HepG2 (cell line): ENCODE results near the gene NPR3. TPM values are rescaled to one million over a fixed set of nuclear protein-coding genes. Genes with fewer than 3 reads are reported as not detected.

Source experiments
- ATAC-seq: fragments of 200-7000 bp; cut with Tn5 transposase; 3 replicates; pipeline ENCODE4 v1.9.1; 2020; ENCODE audit warnings: mild to moderate bottlenecking, moderate library complexity
- BruUV-seq: library from RNA; stranded (reverse); fragments of 400-500 nt; replicated peaks from 2 replicates; lab custom pipeline; 2021; lab: Mats Ljungman, UMichigan
- CTCF ChIA-PET: fragments of 300-600 bp; formaldehyde crosslinking; extraction: SDS; loops from one replicate; lab custom pipeline; 2021; ENCODE audit warnings: low total read pairs, inconsistent platforms, low intra/inter-chr PET ratio; lab: Yijun Ruan, JAX
- POLR2A ChIA-PET: fragments of 350-600 bp; sonication (Branson Sonifier 250); formaldehyde crosslinking; loops from one replicate; lab custom pipeline; 2020; ENCODE audit warnings: antibody characterized with exemption, inconsistent platforms; lab: Yijun Ruan, JAX
- DNase-seq: peaks from one replicate; pipeline ENCODE4 v3.0.0-alpha.2; 2015; ENCODE audit warnings: low spot score
- FAIRE-seq: peaks from 3 replicates; lab custom pipeline; 2011; peaks lifted over from hg19 to GRCh38; lab: Jason Lieb, UNC
- H2AFZ ChIP-seq: one replicate; pipeline ENCODE4 v1.6.1; 2011; ENCODE audit warnings: low read length, inconsistent platforms
- H3K27ac ChIP-seq: fragments of 300-600 bp; 3 replicates; pipeline ENCODE4 v1.8.0; 2011; ENCODE audit warnings: mixed run types, mild to moderate bottlenecking, mixed read lengths, low read length, inconsistent platforms; ENCODE audit not compliant: insufficient read depth; ENCODE audit errors: extremely low read length
- H3K27me3 ChIP-seq, 2 experiments: fragments of 200-600 bp in 1 of 2; 2 replicates in 1 of 2; 3 replicates in 1 of 2; pipeline versions ENCODE4 v1.6.0 to v1.8.0; 2011; ENCODE audit warnings: low read length in 2 of 2, mild to moderate bottlenecking in 2 of 2, moderate library complexity in 2 of 2, inconsistent platforms in 1 of 2; ENCODE audit not compliant: insufficient read depth in 2 of 2, control insufficient read depth in 1 of 2
- H3K36me3 ChIP-seq, 2 experiments: fragments of 200-600 bp in 1 of 2; replicated peaks in 1 of 2; 2 replicates in 1 of 2; 3 replicates in 1 of 2; pipeline versions ENCODE4 v1.5.1 to v1.8.0; 2011; ENCODE audit warnings: low read length in 2 of 2, inconsistent platforms in 1 of 2; ENCODE audit not compliant: insufficient read depth in 2 of 2, control insufficient read depth in 1 of 2
- H3K4me1 ChIP-seq: 2 replicates; pipeline ENCODE4 v1.5.1; 2012; ENCODE audit warnings: low read length, inconsistent platforms; ENCODE audit not compliant: insufficient read depth
- H3K4me2 ChIP-seq: 2 replicates; pipeline ENCODE4 v1.6.0; 2011; ENCODE audit warnings: low read depth, low read length, inconsistent platforms
- H3K4me3 ChIP-seq, 3 experiments: fragments of 200-600 bp in 1 of 3; sonication (generic), shearing (Covaris generic) in 1 of 3; replicated peaks in 1 of 3; 2 replicates each; pipeline ENCODE4 v1.5.1; 2011 to 2016; ENCODE audit warnings: low read length in 3 of 3, inconsistent platforms in 2 of 3, low read depth in 2 of 3, mild to moderate bottlenecking in 2 of 3, control low read depth in 1 of 3, mixed read lengths in 1 of 3; ENCODE audit not compliant: insufficient read depth in 1 of 3
- H3K79me2 ChIP-seq: one replicate; pipeline ENCODE4 v1.6.1; 2011; ENCODE audit warnings: low read length, inconsistent platforms; ENCODE audit not compliant: insufficient read depth
- H3K9ac ChIP-seq: 2 replicates; pipeline ENCODE4 v1.6.0; 2011; ENCODE audit warnings: mild to moderate bottlenecking, low read depth, low read length, inconsistent platforms; ENCODE audit not compliant: insufficient read depth
- H3K9me3 ChIP-seq: 2 replicates; pipeline ENCODE4 v1.5.1; 2012; ENCODE audit warnings: mild to moderate bottlenecking, low read length
- H4K20me1 ChIP-seq: 2 replicates; pipeline ENCODE4 v1.6.0; 2011; ENCODE audit warnings: inconsistent platforms, mild to moderate bottlenecking, low read length, moderate library complexity; ENCODE audit not compliant: insufficient read depth
- BHLHE40 ChIP-seq: IDR thresholded peaks from 2 replicates; pipeline ENCODE4 v1.6.1; 2011; ENCODE audit warnings: low read length, improper control_type of control experiment
- CENPT ChIP-seq: sonication (generic); formaldehyde crosslinking; IDR thresholded peaks from 2 replicates; pipeline ENCODE4 v1.8.0; 2022; ENCODE audit warnings: low read depth, mild to moderate bottlenecking, moderate library complexity, missing genetic modification reagents
- GATA4 ChIP-seq: sonication (generic); IDR thresholded peaks from 2 replicates; pipeline ENCODE4 v1.6.1; 2016; ENCODE audit warnings: antibody characterized with exemption, low read depth, borderline replicate concordance
- KIAA2018 ChIP-seq: sonication (generic); formaldehyde crosslinking; IDR thresholded peaks from 2 replicates; pipeline ENCODE4 v1.5.0; 2020; ENCODE audit warnings: mild to moderate bottlenecking, missing genetic modification reagents, borderline replicate concordance
- REL ChIP-seq: sonication (generic); formaldehyde crosslinking; conservative IDR thresholded peaks from 2 replicates; pipeline ENCODE4 v1.8.0; 2022; ENCODE audit warnings: mild to moderate bottlenecking, missing genetic modification reagents, moderate library complexity
- SMC3 ChIP-seq: IDR thresholded peaks from 2 replicates; pipeline ENCODE4 v1.6.1; 2011; ENCODE audit warnings: low read length, improper control_type of control experiment
- SNRNP70 ChIP-seq: fragments of 200-400 bp; formaldehyde crosslinking; IDR thresholded peaks from 2 replicates; pipeline ENCODE4 v1.6.1; 2017; ENCODE audit warnings: mild to moderate bottlenecking, low read depth, low read length, moderate library complexity
- SP4 ChIP-seq: sonication (generic); formaldehyde crosslinking; IDR thresholded peaks from 2 replicates; pipeline ENCODE4 v1.8.1; 2023; ENCODE audit warnings: mild to moderate bottlenecking, missing genetic modification reagents
- STAT5B ChIP-seq: sonication (generic); formaldehyde crosslinking; IDR thresholded peaks from 2 replicates; pipeline ENCODE4 v1.4.0; 2020; ENCODE audit warnings: missing genetic modification reagents
- ZKSCAN5 ChIP-seq: sonication (generic); formaldehyde crosslinking; IDR thresholded peaks from 2 replicates; pipeline ENCODE4 v1.5.1; 2020; ENCODE audit warnings: mild to moderate bottlenecking, missing genetic modification reagents
- ZNF275 ChIP-seq: sonication (generic); formaldehyde crosslinking; IDR thresholded peaks from 2 replicates; pipeline ENCODE4 v1.8.0; 2022; ENCODE audit warnings: missing genetic modification reagents, mild to moderate bottlenecking, inconsistent platforms, borderline replicate concordance
- ZNF570 ChIP-seq: sonication (generic); formaldehyde crosslinking; IDR thresholded peaks from 2 replicates; pipeline ENCODE4 v1.4.0; 2020; ENCODE audit warnings: mild to moderate bottlenecking, missing genetic modification reagents, borderline replicate concordance
- ZNF598 ChIP-seq: sonication (generic); formaldehyde crosslinking; IDR thresholded peaks from 2 replicates; pipeline ENCODE4 v1.5.1; 2020; ENCODE audit warnings: mild to moderate bottlenecking, missing genetic modification reagents, borderline replicate concordance
- ZNF678 ChIP-seq: sonication (generic); formaldehyde crosslinking; IDR thresholded peaks from 2 replicates; pipeline ENCODE4 v1.4.0; 2020; ENCODE audit warnings: mild to moderate bottlenecking, missing genetic modification reagents
- ZNF790 ChIP-seq: sonication (generic); formaldehyde crosslinking; IDR thresholded peaks from 2 replicates; pipeline ENCODE4 v1.8.0; 2022; ENCODE audit warnings: missing genetic modification reagents, mild to moderate bottlenecking, borderline replicate concordance
- WGBS: methylation state at CpG from one replicate; pipeline ENCODE4 v1.1.6; 2017; ENCODE audit warnings: low lambda C conversion rate; 5-methylcytosine and 5-hydroxymethylcytosine counted together
- in situ Hi-C: cut with HindIII; loops from 2 replicates; pipeline ENCODE4 v1.10.0; 2017; ENCODE audit warnings: low pct_unique_long_range_greater_than_20kb; ENCODE audit not compliant: extremely low pct_ligation_motif_present
- intact Hi-C: fragments of 100-400 bp; cut with micrococcal nuclease; formaldehyde crosslinking; loops from one replicate; pipeline ENCODE4 v1.10.0; 2022; ENCODE audit not compliant: unreplicated experiment
- polyA plus RNA-seq, 8 experiments: library from polyadenylated mRNA; depleted of rRNA in 3 of 8; stranded (reverse) in 7 of 8; unstranded in 1 of 8; fragments of >200 nt; fragmentation: Illumina TruSeq in 4 of 8; extraction: Trizol in 4 of 8; gene quantifications; 2 replicates each; pipeline versions ENCODE4 v1.2.1 to v1.2.3, GENCODE V29; 2011 to 2016; ENCODE audit warnings: low read depth in 4 of 8, missing spikeins in 1 of 8, mixed read lengths in 1 of 8; ENCODE audit not compliant: insufficient read depth in 1 of 8
- total RNA-seq, 5 experiments: library from RNA; depleted of rRNA; stranded (reverse); fragments of >200 nt; fragmentation: Illumina TruSeq; extraction: Trizol; gene quantifications; 2 replicates each; pipeline ENCODE4 v1.2.3, GENCODE V29; 2016; ENCODE audit warnings: low read depth in 1 of 5

Gene NPR3
- total and polyA plus RNA-seq, 2 of the 13 experiments (the other 11 are each of a cell fraction or from before 2014, with no cell fraction given) = 0.01 TPM; not detected in 1

GRCh38 chr5:32769711-32770110 lies 58.6 kb downstream of the NPR3 start:
- Histone ChIP-seq H3K4me3 (no peak overlapping the region), H4K20me1 (no peaks in the 10 kb centered on the region), H3K36me3 (no peaks in the 10 kb centered on the region), H3K4me1 (0 out of 2 replicates have a peak, but pooled peaks cover 9% of the 10 kb centered on the region), H3K4me2 (no peak overlapping the region), H3K9ac (no peak overlapping the region), H2AFZ (no peak overlapping the region), H3K79me2 (no peaks in the 10 kb centered on the region), H3K27me3 (peaks cover 0 to 2% of the 10 kb centered on the region in 2 experiments; a peak in 3 of 5 replicates), H3K27ac (no peak overlapping the region), H3K9me3 (no peaks in the 10 kb centered on the region)
- 34% methylated on average over 8 of the region's 8 CpGs for WGBS
- DNase-seq (no peak), ATAC-seq (no peak), FAIRE-seq (no peak)
- no TSS peak for BruUV-seq
- ChIA-PET POLR2A (no interaction called here), CTCF (no interaction called here)
- intact Hi-C loops (no loop called here), in situ Hi-C loops (no loop called here)
- TF ChIP-seq STAT5B (CRISPR knock-in tag) (no peak), KIAA2018 (CRISPR knock-in tag) (no peak), ZNF790 (CRISPR knock-in tag) (no peak), CENPT (CRISPR knock-in tag) (no peak), ZNF678 (CRISPR knock-in tag) (no peak), GATA4 (no peak), BHLHE40 (no peak), SP4 (no peak), SMC3 (no peak), ZNF275 (CRISPR knock-in tag) (no peak), ZNF570 (CRISPR knock-in tag) (no peak), REL (no peak), ZKSCAN5 (CRISPR knock-in tag) (no peak), SNRNP70 (no peak), ZNF598 (CRISPR knock-in tag) (no peak)
